ENCODE data around the gene RAC2.

DNA sequence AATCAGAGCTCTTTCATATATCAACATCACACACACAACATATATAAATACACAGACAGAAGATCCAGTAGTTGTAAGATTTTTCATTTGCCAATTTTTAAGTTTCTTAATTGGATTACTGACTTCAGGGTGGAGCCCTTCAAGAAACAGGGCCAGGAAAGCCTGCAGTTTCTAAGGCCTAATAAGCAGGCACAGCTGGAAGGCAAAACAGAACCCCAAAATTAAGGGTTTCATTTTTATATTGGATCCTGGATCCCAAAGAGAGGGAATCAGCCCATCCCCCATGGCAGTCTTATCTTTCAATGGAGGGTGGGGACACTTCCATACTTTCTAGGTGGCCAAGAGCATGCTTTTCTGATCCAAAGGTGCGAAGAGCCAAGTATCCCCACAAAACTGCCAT is 51.3 kb downstream of the RAC2 start:
- no peak for TF ChIP-seq POLR2A (IDR thresholded peaks at IDR 0.05)
- TF ChIP-seq, protein P1, sequence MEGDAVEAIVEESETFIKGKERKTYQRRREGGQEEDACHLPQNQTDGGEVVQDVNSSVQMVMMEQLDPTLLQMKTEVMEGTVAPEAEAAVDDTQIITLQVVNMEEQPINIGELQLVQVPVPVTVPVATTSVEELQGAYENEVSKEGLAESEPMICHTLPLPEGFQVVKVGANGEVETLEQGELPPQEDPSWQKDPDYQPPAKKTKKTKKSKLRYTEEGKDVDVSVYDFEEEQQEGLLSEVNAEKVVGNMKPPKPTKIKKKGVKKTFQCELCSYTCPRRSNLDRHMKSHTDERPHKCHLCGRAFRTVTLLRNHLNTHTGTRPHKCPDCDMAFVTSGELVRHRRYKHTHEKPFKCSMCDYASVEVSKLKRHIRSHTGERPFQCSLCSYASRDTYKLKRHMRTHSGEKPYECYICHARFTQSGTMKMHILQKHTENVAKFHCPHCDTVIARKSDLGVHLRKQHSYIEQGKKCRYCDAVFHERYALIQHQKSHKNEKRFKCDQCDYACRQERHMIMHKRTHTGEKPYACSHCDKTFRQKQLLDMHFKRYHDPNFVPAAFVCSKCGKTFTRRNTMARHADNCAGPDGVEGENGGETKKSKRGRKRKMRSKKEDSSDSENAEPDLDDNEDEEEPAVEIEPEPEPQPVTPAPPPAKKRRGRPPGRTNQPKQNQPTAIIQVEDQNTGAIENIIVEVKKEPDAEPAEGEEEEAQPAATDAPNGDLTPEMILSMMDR (IDR thresholded peaks at IDR 0.05): no peak
